Thyroid gland (tissue), 4 donors: ENCODE measurements around the gene POLR3A. TPM values are rescaled to one million over a fixed set of nuclear protein-coding genes. Genes with fewer than 3 reads are reported as not detected.

Experiments used
- DNase-seq, 2 donors: peaks; one replicate each; pipeline ENCODE4 v3.0.0-alpha.2; 2019
- H3K27ac ChIP-seq, 3 donors: fragments of 200-600 bp; sonication (generic); 1 replicate in 2 of 3; 2 replicates in 1 of 3; pipeline ENCODE4 v1.5.1; 2016 to 2019; ENCODE audit warnings: mild to moderate bottlenecking in 1 of 3, moderate library complexity in 1 of 3
- H3K27me3 ChIP-seq: fragments of 200-600 bp; sonication (generic); one replicate; pipeline ENCODE4 v1.5.1; 2019
- H3K36me3 ChIP-seq, 2 donors: fragments of 200-600 bp; sonication (generic); one replicate each; pipeline ENCODE4 v1.5.1; 2016 to 2019
- H3K4me1 ChIP-seq, 2 donors: fragments of 200-600 bp; sonication (generic); one replicate each; pipeline ENCODE4 v1.5.1; 2017 to 2019
- H3K4me3 ChIP-seq, 3 donors: fragments of 200-600 bp; sonication (generic); replicated peaks in 1 of 3; 1 replicate in 2 of 3; 2 replicates in 1 of 3; pipeline ENCODE4 v1.5.1; 2016; ENCODE audit warnings: mild to moderate bottlenecking in 1 of 3
- H3K9me3 ChIP-seq: fragments of 200-600 bp; sonication (generic); one replicate; pipeline ENCODE4 v1.5.1; 2017
- CTCF ChIP-seq, 6 experiments: fragments of 200-600 bp in 3 of 6; fragments of 450-650 bp in 3 of 6; sonication (generic) in 3 of 6; IDR thresholded peaks; one replicate each; pipeline ENCODE4 v1.5.1; 2016 to 2019; ENCODE audit warnings: antibody characterized with exemption in 6 of 6, mild to moderate bottlenecking in 2 of 6, inconsistent platforms in 1 of 6, moderate library complexity in 1 of 6
- POLR2A ChIP-seq, 2 donors: fragments of 450-650 bp; IDR thresholded peaks; one replicate each; pipeline ENCODE4 v1.6.1; 2017; ENCODE audit warnings: antibody characterized with exemption in 2 of 2, mild to moderate bottlenecking in 2 of 2, moderate library complexity in 1 of 2
- WGBS, 2 donors: methylation state at CpG; one replicate each; pipeline ENCODE4 v1.1.5; 2017; 5-methylcytosine and 5-hydroxymethylcytosine counted together
- intact Hi-C: fragments of 100-400 bp; cut with DNase I; formaldehyde crosslinking; loops from one replicate; pipeline ENCODE4 v1.15.1; 2023
- total RNA-seq, 4 donors: library from RNA; depleted of rRNA; stranded (reverse); fragments of >200 nt; gene quantifications; one replicate each; pipeline ENCODE4 v1.2.3, GENCODE V29; 2016

The POLR3A gene
- total RNA-seq, 4 donors from 2014 or later, result 14.5 to 21.5 (median 16.6) TPM

- intact Hi-C loops, result no loop called here
- Histone ChIP-seq H3K36me3 (peaks cover 18 to 28% of the 10 kb centered on the region in 2 donors), H3K27me3 (no peaks in the 10 kb centered on the region), H3K4me1 (peaks cover 19 to 41% of the 10 kb centered on the region in 2 donors), H3K9me3 (no peaks in the 10 kb centered on the region), H3K4me3 (no peak overlapping the region), H3K27ac (peak overlapping the region in 2 of 3 donors; percentile 46 to 55)
- TF ChIP-seq CTCF (IDR thresholded peaks at IDR 0.05) (no peak), POLR2A (IDR thresholded peaks at IDR 0.05) (no peak)
- DNase-seq, result no peak
Observed at GRCh38 chr10:78044179-78044578, 14.9 kb upstream of the POLR3A start.

- H3K4me3 ChIP-seq, result no peak overlapping the region
- WGBS, 2 donors, result 95 to 100% methylated on average over 6 of the region's 6 CpGs
- peaks cover 33 to 42% of the 10 kb centered on the region in 2 donors for H3K36me3 ChIP-seq
- TF ChIP-seq CTCF (IDR thresholded peaks at IDR 0.05), result no peak
- no peak for TF ChIP-seq POLR2A (IDR thresholded peaks at IDR 0.05)
- peaks cover 18 to 30% of the 10 kb centered on the region in 2 donors for H3K4me1 ChIP-seq
- H3K9me3 ChIP-seq, result no peaks in the 10 kb centered on the region
- intact Hi-C loops, result no loop called here
- H3K27ac ChIP-seq, result no peak overlapping the region
- no peaks in the 10 kb centered on the region for H3K27me3 ChIP-seq
- no peak for DNase-seq
Observed at GRCh38 chr10:78042752-78043104, 13.4 kb upstream of the POLR3A start.

GRCh38 chr10:78042058-78042751, 12.9 kb upstream of the POLR3A start:
- Histone ChIP-seq H3K4me3 (no peak overlapping the region), H3K4me1 (peaks cover 13 to 25% of the 10 kb centered on the region in 2 donors), H3K27ac (no peak overlapping the region), H3K36me3 (peaks cover 38 to 47% of the 10 kb centered on the region in 2 donors), H3K27me3 (no peaks in the 10 kb centered on the region), H3K9me3 (no peaks in the 10 kb centered on the region)
- 72 to 92% methylated on average over 2 of the region's 2 CpGs for WGBS, 2 donors
- TF ChIP-seq CTCF (IDR thresholded peaks at IDR 0.05), result no peak
- no peak for TF ChIP-seq POLR2A (IDR thresholded peaks at IDR 0.05)
- DNase-seq, result no peak
- intact Hi-C loops, result no loop called here

GRCh38 chr10:78041170-78042057, 12.1 kb upstream of the POLR3A start:
- 74% methylated on average over 5 of the region's 5 CpGs for WGBS, 2 donors

More at GRCh38 chr10:78041170-78042057, 12.1 kb upstream of the POLR3A start:
- Histone ChIP-seq H3K4me1 (peaks cover 12 to 22% of the 10 kb centered on the region in 2 donors), H3K4me3 (no peak overlapping the region), H3K36me3 (peaks cover 46 to 55% of the 10 kb centered on the region in 2 donors), H3K27me3 (no peaks in the 10 kb centered on the region), H3K27ac (no peak overlapping the region), H3K9me3 (no peaks in the 10 kb centered on the region)
- intact Hi-C loops, result no loop called here
- no peak for DNase-seq
- TF ChIP-seq CTCF (IDR thresholded peaks at IDR 0.05), result no peak
- TF ChIP-seq POLR2A (IDR thresholded peaks at IDR 0.05), result no peak
